Esophagus muscularis mucosa (tissue), 4 donors: ENCODE results near the gene TNRC6C. TPM values are rescaled to one million over a fixed set of nuclear protein-coding genes. Genes with fewer than 3 reads are reported as not detected.

Experiments used
- DNase-seq: peaks from one replicate; pipeline ENCODE4 v3.0.0-alpha.2; 2017; ENCODE audit errors: extremely low spot score
- H3K27ac ChIP-seq, 4 donors: fragments of 200-600 bp; sonication (generic); replicated peaks in 1 of 4; 1 replicate in 3 of 4; 2 replicates in 1 of 4; pipeline ENCODE4 v1.5.1; 2016 to 2019; ENCODE audit warnings: mild to moderate bottlenecking in 1 of 4
- H3K27me3 ChIP-seq, 4 donors: fragments of 200-600 bp; sonication (generic); one replicate each; pipeline versions ENCODE4 v1.5.1 to v1.6.0; 2016 to 2019
- H3K36me3 ChIP-seq, 4 donors: fragments of 200-600 bp; sonication (generic); one replicate each; pipeline ENCODE4 v1.5.1; 2016 to 2019
- H3K4me1 ChIP-seq, 4 donors: fragments of 200-600 bp; sonication (generic); one replicate each; pipeline ENCODE4 v1.5.1; 2016 to 2019
- H3K4me3 ChIP-seq, 4 donors: fragments of 200-600 bp; sonication (generic); 1 replicate in 2 of 4; 2 replicates in 2 of 4; pipeline ENCODE4 v1.5.1; 2016 to 2019; ENCODE audit warnings: mild to moderate bottlenecking in 4 of 4, moderate library complexity in 1 of 4
- H3K9me3 ChIP-seq, 4 donors: fragments of 200-600 bp; sonication (generic); 1 replicate in 3 of 4; 2 replicates in 1 of 4; pipeline ENCODE4 v1.5.1; 2016 to 2019
- EP300 ChIP-seq: sonication (generic); formaldehyde crosslinking; IDR thresholded peaks from one replicate; pipeline ENCODE4 v1.6.1; 2017; ENCODE audit warnings: antibody characterized with exemption
- POLR2A ChIP-seq: fragments of 450-650 bp; IDR thresholded peaks from one replicate; pipeline ENCODE4 v1.6.1; 2017; ENCODE audit warnings: antibody characterized with exemption, moderate library complexity, mild to moderate bottlenecking, low read depth
- POLR2AphosphoS5 ChIP-seq, 2 donors: sonication (generic); formaldehyde crosslinking; IDR thresholded peaks; one replicate each; pipeline ENCODE4 v1.6.1; 2017; ENCODE audit warnings: antibody characterized with exemption in 2 of 2
- WGBS: methylation state at CpG from one replicate; pipeline ENCODE4 v1.1.5; 2018; 5-methylcytosine and 5-hydroxymethylcytosine counted together
- intact Hi-C: fragments of 100-400 bp; cut with DNase I; formaldehyde crosslinking; loops from one replicate; pipeline ENCODE4 v1.15.1; 2023
- total RNA-seq, 4 donors: library from RNA; depleted of rRNA; stranded (reverse); fragments of >200 nt; gene quantifications; one replicate each; pipeline versions ENCODE4 v1.1.0 to v1.2.1, GENCODE V29; 2016
- TF ChIP-seq, protein P1 (sequence below), 3 experiments: fragments of 200-600 bp in 2 of 3; fragments of 450-650 bp in 1 of 3; sonication (generic) in 2 of 3; IDR thresholded peaks; one replicate each; pipeline ENCODE4 v1.5.1; 2017 to 2019; ENCODE audit warnings: antibody characterized with exemption in 3 of 3, mild to moderate bottlenecking in 2 of 3, moderate library complexity in 1 of 3

The TNRC6C gene
- total RNA-seq, 4 donors from 2014 or later = 21.4 to 31.6 (median 29.0) TPM

GRCh38 chr17:77936881-77937280 lies 21.6 kb upstream of the TNRC6C start:
- Histone ChIP-seq H3K4me3 (no peak overlapping the region), H3K27ac (no peak overlapping the region), H3K36me3 (no peaks in the 10 kb centered on the region), H3K9me3 (no peaks in the 10 kb centered on the region), H3K4me1 (no peaks in the 10 kb centered on the region), H3K27me3 (no peaks in the 10 kb centered on the region)
- intact Hi-C loops = no loop called here
- 97% methylated on average over 10 of the region's 10 CpGs for WGBS
- no peak for DNase-seq
- no peak for TF ChIP-seq EP300
- TF ChIP-seq, protein P1, sequence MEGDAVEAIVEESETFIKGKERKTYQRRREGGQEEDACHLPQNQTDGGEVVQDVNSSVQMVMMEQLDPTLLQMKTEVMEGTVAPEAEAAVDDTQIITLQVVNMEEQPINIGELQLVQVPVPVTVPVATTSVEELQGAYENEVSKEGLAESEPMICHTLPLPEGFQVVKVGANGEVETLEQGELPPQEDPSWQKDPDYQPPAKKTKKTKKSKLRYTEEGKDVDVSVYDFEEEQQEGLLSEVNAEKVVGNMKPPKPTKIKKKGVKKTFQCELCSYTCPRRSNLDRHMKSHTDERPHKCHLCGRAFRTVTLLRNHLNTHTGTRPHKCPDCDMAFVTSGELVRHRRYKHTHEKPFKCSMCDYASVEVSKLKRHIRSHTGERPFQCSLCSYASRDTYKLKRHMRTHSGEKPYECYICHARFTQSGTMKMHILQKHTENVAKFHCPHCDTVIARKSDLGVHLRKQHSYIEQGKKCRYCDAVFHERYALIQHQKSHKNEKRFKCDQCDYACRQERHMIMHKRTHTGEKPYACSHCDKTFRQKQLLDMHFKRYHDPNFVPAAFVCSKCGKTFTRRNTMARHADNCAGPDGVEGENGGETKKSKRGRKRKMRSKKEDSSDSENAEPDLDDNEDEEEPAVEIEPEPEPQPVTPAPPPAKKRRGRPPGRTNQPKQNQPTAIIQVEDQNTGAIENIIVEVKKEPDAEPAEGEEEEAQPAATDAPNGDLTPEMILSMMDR (IDR thresholded peaks at IDR 0.05) = no peak
- TF ChIP-seq POLR2AphosphoS5 (IDR thresholded peaks at IDR 0.05) = no peak
- no peak for TF ChIP-seq POLR2A

GRCh38 chr17:77941004-77941403 lies 17.5 kb upstream of the TNRC6C start:
- no peak overlapping the region for H3K27ac ChIP-seq
- no peak for DNase-seq
- no peaks in the 10 kb centered on the region for H3K36me3 ChIP-seq
- H3K4me1 ChIP-seq = no peaks in the 10 kb centered on the region
- intact Hi-C loops = no loop called here
- H3K9me3 ChIP-seq = no peaks in the 10 kb centered on the region
- H3K4me3 ChIP-seq = no peak overlapping the region
- 89% methylated on average over 7 of the region's 7 CpGs for WGBS
- no peaks in the 10 kb centered on the region for H3K27me3 ChIP-seq
- TF ChIP-seq POLR2A = no peak
- no peak for TF ChIP-seq POLR2AphosphoS5 (IDR thresholded peaks at IDR 0.05)
- TF ChIP-seq, protein P1 (IDR thresholded peaks at IDR 0.05) = no peak
- TF ChIP-seq EP300 = no peak

DNA sequence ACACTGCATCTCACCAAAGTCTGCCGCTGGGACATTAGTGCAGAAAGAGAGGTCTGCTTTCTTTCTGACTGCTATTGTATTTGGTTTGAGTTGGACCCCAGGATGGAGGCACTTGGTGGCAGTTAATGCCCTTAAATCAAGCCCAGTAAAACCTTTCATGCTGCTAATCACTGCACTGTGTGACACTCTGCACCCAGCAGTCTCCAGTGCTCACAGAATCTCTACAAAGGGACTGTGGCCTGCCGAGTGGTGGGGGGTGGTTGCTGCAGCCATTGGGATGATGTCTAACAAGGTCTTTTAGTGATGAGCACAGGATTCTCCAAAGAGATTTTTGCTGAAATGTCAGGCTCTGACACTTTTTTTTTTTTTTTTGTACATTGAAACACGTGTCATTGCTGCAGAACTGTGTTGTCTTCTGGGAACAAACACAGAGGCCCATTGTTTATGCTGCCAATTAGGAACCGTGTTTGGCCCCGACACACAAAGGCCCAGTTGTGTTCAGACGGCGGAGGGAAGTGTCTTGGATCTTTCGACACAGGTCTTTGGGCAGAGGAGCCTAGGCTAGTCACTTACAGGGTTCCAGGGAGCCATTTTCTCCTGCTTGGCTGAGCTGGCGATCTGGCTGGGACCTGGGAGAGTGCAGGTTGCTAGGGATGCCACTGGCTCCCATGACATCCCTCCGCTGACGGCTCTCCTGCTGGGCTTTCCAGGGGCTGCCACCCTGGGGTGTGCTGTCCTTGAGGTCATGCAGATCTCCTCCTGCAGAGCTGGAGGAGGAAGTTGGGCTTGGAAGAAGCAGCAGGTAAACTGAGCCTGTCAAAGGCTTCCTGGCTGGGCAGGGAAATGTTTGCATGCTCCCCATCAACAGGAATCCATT lies 16.2 kb upstream of the TNRC6C start:
- Histone ChIP-seq H3K27me3 (no peaks in the 10 kb centered on the region), H3K9me3 (no peaks in the 10 kb centered on the region), H3K4me1 (no peaks in the 10 kb centered on the region), H3K27ac (no peak overlapping the region), H3K4me3 (no peak overlapping the region), H3K36me3 (no peaks in the 10 kb centered on the region)
- WGBS = 82% methylated on average over 11 of the region's 11 CpGs
- TF ChIP-seq POLR2AphosphoS5 (IDR thresholded peaks at IDR 0.05) (no peak), EP300 (no peak), POLR2A (no peak)
- TF ChIP-seq, protein P1 (IDR thresholded peaks at IDR 0.05) = no peak
- intact Hi-C loops = no loop called here
- DNase-seq = no peak

- no peaks in the 10 kb centered on the region for H3K9me3 ChIP-seq
- no peaks in the 10 kb centered on the region for H3K36me3 ChIP-seq
- H3K27me3 ChIP-seq = no peaks in the 10 kb centered on the region
- no peaks in the 10 kb centered on the region for H3K4me1 ChIP-seq
- no peak for DNase-seq
- H3K27ac ChIP-seq = no peak overlapping the region
- H3K4me3 ChIP-seq = no peak overlapping the region
- TF ChIP-seq POLR2AphosphoS5 (IDR thresholded peaks at IDR 0.05) = no peak
- TF ChIP-seq POLR2A = no peak
- no peak for TF ChIP-seq EP300
- TF ChIP-seq, protein P1 (IDR thresholded peaks at IDR 0.05) = no peak
- WGBS = 60% methylated on average over 5 of the region's 5 CpGs
- intact Hi-C loops = no loop called here
These were observed 14.5 kb upstream of the TNRC6C start for GRCh38 chr17:77943971-77944370.
